Adrenal gland (tissue), 5 donors: ENCODE measurements around the gene TSPAN18.

Experiments used
- POLR2A ChIP-seq, 2 donors: fragments of 450-650 bp; IDR thresholded peaks; one replicate each; pipeline ENCODE4 v1.6.1; 2017; ENCODE audit warnings: antibody characterized with exemption in 2 of 2, mild to moderate bottlenecking in 2 of 2, moderate library complexity in 1 of 2
- TF ChIP-seq, protein P1 (sequence below), 6 experiments: fragments of 450-650 bp in 4 of 6; fragments of 200-600 bp in 2 of 6; sonication (generic) in 1 of 6; IDR thresholded peaks; 1 replicate in 5 of 6; 2 replicates in 1 of 6; pipeline versions ENCODE4 v1.5.1 to v1.8.0; 2016 to 2021; ENCODE audit warnings: antibody characterized with exemption in 6 of 6, mild to moderate bottlenecking in 2 of 6, moderate library complexity in 1 of 6
- donor health status: DM: no; HTN: no; CAD: no.

DNA sequence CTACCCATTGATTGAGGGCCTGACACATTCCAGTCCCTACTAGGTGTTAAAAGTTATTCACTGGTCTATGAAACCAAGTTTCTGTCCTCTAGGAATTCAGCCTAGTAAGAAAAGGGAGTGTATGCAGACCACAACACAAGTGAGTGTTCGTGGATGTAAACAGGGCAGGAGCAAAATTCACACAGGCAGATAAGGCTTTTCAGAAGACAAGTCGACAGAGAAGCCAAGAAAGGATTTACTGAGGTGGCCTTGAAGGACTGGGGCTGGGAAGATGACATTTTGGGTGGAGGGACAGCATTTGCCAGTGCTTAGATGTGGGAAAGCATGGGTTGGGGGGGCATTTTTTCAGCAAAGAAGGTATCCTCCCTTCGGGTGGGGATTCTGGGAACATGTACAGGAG lies 76.2 kb downstream of the TSPAN18 start:
- TF ChIP-seq POLR2A (IDR thresholded peaks at IDR 0.05), result no peak
- TF ChIP-seq, protein P1, sequence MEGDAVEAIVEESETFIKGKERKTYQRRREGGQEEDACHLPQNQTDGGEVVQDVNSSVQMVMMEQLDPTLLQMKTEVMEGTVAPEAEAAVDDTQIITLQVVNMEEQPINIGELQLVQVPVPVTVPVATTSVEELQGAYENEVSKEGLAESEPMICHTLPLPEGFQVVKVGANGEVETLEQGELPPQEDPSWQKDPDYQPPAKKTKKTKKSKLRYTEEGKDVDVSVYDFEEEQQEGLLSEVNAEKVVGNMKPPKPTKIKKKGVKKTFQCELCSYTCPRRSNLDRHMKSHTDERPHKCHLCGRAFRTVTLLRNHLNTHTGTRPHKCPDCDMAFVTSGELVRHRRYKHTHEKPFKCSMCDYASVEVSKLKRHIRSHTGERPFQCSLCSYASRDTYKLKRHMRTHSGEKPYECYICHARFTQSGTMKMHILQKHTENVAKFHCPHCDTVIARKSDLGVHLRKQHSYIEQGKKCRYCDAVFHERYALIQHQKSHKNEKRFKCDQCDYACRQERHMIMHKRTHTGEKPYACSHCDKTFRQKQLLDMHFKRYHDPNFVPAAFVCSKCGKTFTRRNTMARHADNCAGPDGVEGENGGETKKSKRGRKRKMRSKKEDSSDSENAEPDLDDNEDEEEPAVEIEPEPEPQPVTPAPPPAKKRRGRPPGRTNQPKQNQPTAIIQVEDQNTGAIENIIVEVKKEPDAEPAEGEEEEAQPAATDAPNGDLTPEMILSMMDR (IDR thresholded peaks at IDR 0.05), result no peak
